Transverse colon (tissue), 4 donors: ENCODE measurements around the gene EXT2. TPM values are rescaled to one million over a fixed set of nuclear protein-coding genes. Genes with fewer than 3 reads are reported as not detected.

ENCODE experiments used
- DNase-seq: peaks from one replicate; pipeline ENCODE4 v3.0.0-alpha.2; 2019
- H3K27ac ChIP-seq, 4 donors: fragments of 200-600 bp; sonication (generic); 2 replicates each; pipeline ENCODE4 v1.5.1; 2016 to 2018; ENCODE audit warnings: inconsistent platforms in 4 of 4
- H3K27me3 ChIP-seq: fragments of 200-600 bp; sonication (generic); 2 replicates; pipeline ENCODE4 v1.5.1; 2017; ENCODE audit warnings: inconsistent platforms
- H3K36me3 ChIP-seq, 4 donors: fragments of 200-600 bp; sonication (generic); 2 replicates each; pipeline ENCODE4 v1.5.1; 2017 to 2019; ENCODE audit warnings: inconsistent platforms in 4 of 4
- H3K4me1 ChIP-seq, 4 donors: fragments of 200-600 bp; sonication (generic); 2 replicates each; pipeline ENCODE4 v1.5.1; 2017 to 2020; ENCODE audit warnings: inconsistent platforms in 4 of 4
- H3K4me3 ChIP-seq, 4 donors: fragments of 200-600 bp; sonication (generic); 1 replicate in 1 of 4; 2 replicates in 3 of 4; pipeline versions ENCODE4 v1.5.1 to v1.6.1; 2017 to 2019; ENCODE audit warnings: inconsistent platforms in 4 of 4
- H3K9me3 ChIP-seq, 2 donors: fragments of 200-600 bp; sonication (generic); 2 replicates each; pipeline ENCODE4 v1.5.1; 2017 to 2019; ENCODE audit warnings: inconsistent platforms in 2 of 2
- EP300 ChIP-seq: sonication (generic); formaldehyde crosslinking; IDR thresholded peaks from one replicate; pipeline ENCODE4 v1.6.1; 2017; ENCODE audit warnings: antibody characterized with exemption, low read depth
- POLR2A ChIP-seq: fragments of 450-650 bp; IDR thresholded peaks from one replicate; pipeline ENCODE4 v1.6.1; 2016; ENCODE audit warnings: antibody characterized with exemption, mild to moderate bottlenecking, moderate library complexity
- POLR2AphosphoS5 ChIP-seq, 3 donors: sonication (generic); formaldehyde crosslinking; IDR thresholded peaks; one replicate each; pipeline ENCODE4 v1.6.1; 2016; ENCODE audit warnings: antibody characterized with exemption in 3 of 3
- WGBS, 2 donors: methylation state at CpG; one replicate each; pipeline ENCODE4 v1.1.5; 2018; ENCODE audit warnings: low coverage in 1 of 2; 5-methylcytosine and 5-hydroxymethylcytosine counted together
- in situ Hi-C, 4 donors: fragments of 200-750 bp; cut with MboI; loops; one replicate each; pipeline versions ENCODE4 v1.15.0 to v1.15.1; 2017; ENCODE audit warnings: low sequenced_read_pairs in 3 of 4, low pct_ligation_motif_present in 1 of 4, low pct_unique_long_range_greater_than_20kb in 1 of 4
- intact Hi-C: fragments of 100-400 bp; cut with DNase I; formaldehyde crosslinking; loops from one replicate; pipeline ENCODE4 v1.15.1; 2023; ENCODE audit warnings: low total_unique reads
- total RNA-seq, 4 donors: library from RNA; depleted of rRNA; stranded (reverse); fragments of >200 nt; gene quantifications; one replicate each; pipeline ENCODE4 v1.1.0, GENCODE V29; 2016
- TF ChIP-seq, protein P1 (sequence below), 5 experiments: fragments of 200-600 bp in 3 of 5; fragments of 450-650 bp in 2 of 5; sonication (generic) in 3 of 5; IDR thresholded peaks; 1 replicate in 2 of 5; 2 replicates in 3 of 5; pipeline ENCODE4 v1.5.1; 2016 to 2017; ENCODE audit warnings: antibody characterized with exemption in 5 of 5, inconsistent platforms in 3 of 5, mild to moderate bottlenecking in 2 of 5, moderate library complexity in 1 of 5

EXT2 gene
- total RNA-seq, 4 donors from 2014 or later: 32.2 to 82.9 (median 59.6) TPM

DNA sequence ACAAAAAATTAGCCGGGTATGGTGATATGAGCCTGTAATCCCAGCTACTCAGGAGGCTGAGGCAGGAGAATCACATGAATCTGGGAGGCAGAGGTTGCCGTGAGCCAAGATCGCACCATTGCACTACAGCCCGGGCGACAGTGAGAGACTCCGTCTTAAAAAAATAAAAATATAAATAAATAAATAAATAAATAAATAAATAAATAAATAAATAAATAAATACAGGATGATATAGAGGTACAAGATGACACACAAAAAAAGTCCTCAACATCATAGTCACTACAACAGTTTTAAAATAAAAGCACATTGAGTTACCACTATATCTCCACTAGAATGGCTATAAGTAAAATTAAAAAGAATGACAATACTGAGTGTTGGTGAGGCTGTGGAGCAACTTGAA lies 116.7 kb downstream of the EXT2 start:
- no peak for DNase-seq
- Histone ChIP-seq H3K9me3 (no peaks in the 10 kb centered on the region), H3K4me3 (no peak overlapping the region), H3K27me3 (no peaks in the 10 kb centered on the region), H3K36me3 (peaks cover 0 to 5% (median 0%) of the 10 kb centered on the region in 4 donors), H3K4me1 (no peaks in the 10 kb centered on the region), H3K27ac (no peak overlapping the region)
- intact Hi-C loops (no loop called here), in situ Hi-C loops (no loop called here)
- TF ChIP-seq POLR2AphosphoS5 (IDR thresholded peaks at IDR 0.05) (no peak), POLR2A (no peak), EP300 (no peak)
- TF ChIP-seq, protein P1, sequence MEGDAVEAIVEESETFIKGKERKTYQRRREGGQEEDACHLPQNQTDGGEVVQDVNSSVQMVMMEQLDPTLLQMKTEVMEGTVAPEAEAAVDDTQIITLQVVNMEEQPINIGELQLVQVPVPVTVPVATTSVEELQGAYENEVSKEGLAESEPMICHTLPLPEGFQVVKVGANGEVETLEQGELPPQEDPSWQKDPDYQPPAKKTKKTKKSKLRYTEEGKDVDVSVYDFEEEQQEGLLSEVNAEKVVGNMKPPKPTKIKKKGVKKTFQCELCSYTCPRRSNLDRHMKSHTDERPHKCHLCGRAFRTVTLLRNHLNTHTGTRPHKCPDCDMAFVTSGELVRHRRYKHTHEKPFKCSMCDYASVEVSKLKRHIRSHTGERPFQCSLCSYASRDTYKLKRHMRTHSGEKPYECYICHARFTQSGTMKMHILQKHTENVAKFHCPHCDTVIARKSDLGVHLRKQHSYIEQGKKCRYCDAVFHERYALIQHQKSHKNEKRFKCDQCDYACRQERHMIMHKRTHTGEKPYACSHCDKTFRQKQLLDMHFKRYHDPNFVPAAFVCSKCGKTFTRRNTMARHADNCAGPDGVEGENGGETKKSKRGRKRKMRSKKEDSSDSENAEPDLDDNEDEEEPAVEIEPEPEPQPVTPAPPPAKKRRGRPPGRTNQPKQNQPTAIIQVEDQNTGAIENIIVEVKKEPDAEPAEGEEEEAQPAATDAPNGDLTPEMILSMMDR (IDR thresholded peaks at IDR 0.05): no peak
- 96% methylated on average over 6 of the region's 6 CpGs; no CpG with 5 or more reads in 1 of the 2 donors for WGBS, 2 donors

DNA sequence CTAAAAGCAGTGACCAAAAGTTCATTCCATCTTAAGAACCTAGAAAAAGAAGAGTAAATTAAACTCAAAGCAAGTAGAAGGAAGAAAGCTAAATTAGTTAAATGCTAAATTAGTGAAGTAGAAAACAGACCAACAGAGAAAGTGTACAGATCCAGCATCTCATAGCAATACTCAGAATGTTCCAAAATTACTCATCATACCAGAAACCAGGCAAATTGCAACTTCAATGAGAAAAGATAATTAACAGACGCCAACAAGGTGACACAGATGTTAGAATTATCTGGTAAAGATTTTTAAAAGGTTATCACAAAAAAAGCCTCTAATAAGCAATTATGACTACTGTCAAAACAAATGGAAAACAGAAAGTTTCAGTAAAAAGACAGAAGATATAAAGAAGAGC lies 117.7 kb downstream of the EXT2 start:
- Histone ChIP-seq H3K4me1 (no peaks in the 10 kb centered on the region), H3K27ac (no peak overlapping the region), H3K27me3 (no peaks in the 10 kb centered on the region), H3K36me3 (peaks cover 0 to 3% (median 0%) of the 10 kb centered on the region in 4 donors), H3K4me3 (no peak overlapping the region), H3K9me3 (no peaks in the 10 kb centered on the region)
- in situ Hi-C loops (no loop called here), intact Hi-C loops (no loop called here)
- TF ChIP-seq, protein P1 (IDR thresholded peaks at IDR 0.05): no peak
- TF ChIP-seq EP300 (no peak), POLR2AphosphoS5 (IDR thresholded peaks at IDR 0.05) (no peak), POLR2A (no peak)
- DNase-seq: no peak
- 68 to 83% methylated on average over 1 of the region's 1 CpG for WGBS, 2 donors

DNA sequence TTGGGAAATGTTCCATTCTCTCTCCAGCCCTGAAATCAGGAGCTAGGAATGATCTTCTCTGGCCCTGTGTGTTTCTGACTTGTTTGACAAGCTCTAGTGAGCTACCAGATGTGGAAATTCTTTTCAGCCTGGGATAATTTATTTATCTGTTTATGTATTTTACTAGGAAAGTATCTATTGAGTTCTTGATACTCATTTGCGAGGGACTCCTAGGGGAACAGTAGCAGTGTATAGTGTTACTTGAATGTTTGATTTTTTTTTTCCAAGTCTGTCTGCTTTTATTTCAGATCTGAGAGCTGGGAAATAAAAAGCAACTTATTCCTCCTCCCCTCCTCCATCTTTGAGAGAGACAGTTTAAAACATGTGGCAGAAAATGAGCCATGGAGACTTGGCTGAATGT lies 122.0 kb downstream of the EXT2 start:
- no peak overlapping the region for H3K4me3 ChIP-seq
- no peaks in the 10 kb centered on the region for H3K4me1 ChIP-seq
- 76 to 86% methylated on average over 1 of the region's 1 CpG for WGBS, 2 donors
- no peak for DNase-seq
- in situ Hi-C loops (no loop called here), intact Hi-C loops (no loop called here)
- H3K27me3 ChIP-seq: no peaks in the 10 kb centered on the region
- TF ChIP-seq POLR2A (no peak), POLR2AphosphoS5 (IDR thresholded peaks at IDR 0.05) (no peak), EP300 (no peak)
- TF ChIP-seq, protein P1 (IDR thresholded peaks at IDR 0.05): no peak
- H3K36me3 ChIP-seq: no peaks in the 10 kb centered on the region
- no peaks in the 10 kb centered on the region for H3K9me3 ChIP-seq
- no peak overlapping the region for H3K27ac ChIP-seq

DNA sequence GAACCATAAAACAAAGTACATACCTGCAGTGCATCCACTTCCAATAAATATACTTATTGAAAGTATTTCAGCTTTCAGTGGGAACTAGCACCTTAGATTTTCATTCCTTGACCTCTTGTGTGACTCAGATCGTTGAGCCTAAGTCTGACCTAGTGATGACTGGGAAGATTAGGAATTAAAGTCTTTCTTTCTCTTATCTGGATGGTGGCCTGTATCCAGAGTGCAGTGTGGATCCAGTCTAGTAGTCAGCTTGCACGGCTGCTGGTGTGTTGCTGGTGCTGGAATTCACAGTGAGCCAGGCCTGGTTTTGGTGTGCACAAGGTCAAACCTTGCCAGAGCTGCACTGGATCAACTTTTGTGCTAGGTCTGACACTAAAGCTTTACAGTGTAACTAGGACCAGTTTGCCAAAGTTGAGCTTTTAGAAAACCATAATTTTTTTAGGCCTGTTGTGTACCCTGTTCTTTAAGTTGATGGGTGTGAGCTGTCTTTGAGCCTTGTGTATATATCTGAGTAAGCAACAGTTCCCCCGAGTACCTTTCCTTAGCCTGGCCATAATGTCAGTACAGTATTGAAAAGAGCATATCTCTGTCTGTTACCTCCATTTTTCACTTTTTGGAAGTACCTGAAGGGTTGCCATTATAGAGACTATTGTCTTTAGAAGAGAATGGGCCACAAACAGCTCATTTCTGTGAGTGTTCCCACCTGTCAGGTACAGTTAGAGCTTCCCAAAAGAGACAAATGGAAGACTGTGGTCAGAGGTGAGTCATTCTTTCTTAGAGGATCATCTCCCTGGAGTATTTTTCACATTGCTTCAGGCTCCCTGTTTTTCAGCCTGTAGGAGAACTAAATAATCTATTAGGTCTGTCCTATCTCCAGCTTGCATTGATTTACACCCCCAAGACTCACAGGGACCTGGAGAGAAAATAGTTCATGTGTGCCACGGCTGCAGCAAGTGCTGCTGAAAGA lies 124.6 kb downstream of the EXT2 start:
- 87 to 90% methylated on average over 3 to 4 of the region's 4 CpGs for WGBS, 2 donors
- Histone ChIP-seq H3K27ac (no peak overlapping the region), H3K9me3 (no peaks in the 10 kb centered on the region), H3K36me3 (no peaks in the 10 kb centered on the region), H3K4me3 (no peak overlapping the region), H3K27me3 (no peaks in the 10 kb centered on the region), H3K4me1 (no peaks in the 10 kb centered on the region)
- TF ChIP-seq EP300 (no peak), POLR2AphosphoS5 (IDR thresholded peaks at IDR 0.05) (no peak), POLR2A (no peak)
- TF ChIP-seq, protein P1 (IDR thresholded peaks at IDR 0.05): no peak
- in situ Hi-C loops: no loop called here
- intact Hi-C loops: no loop called here
- no peak for DNase-seq
